HG03571 (cell line): ENCODE results near the gene IFNLR1.

Experiments used
- ATAC-seq: cut with Tn5 transposase; IDR thresholded peaks from one replicate; pipeline ENCODE4 v1.9.1; 2021; ENCODE audit not compliant: unreplicated experiment

Gene IFNLR1

GRCh38 chr1:24126672-24127023, 60.4 kb downstream of the IFNLR1 start:
- no peak for ATAC-seq

- no peak for ATAC-seq
Observed at GRCh38 chr1:24126018-24126671, 60.9 kb downstream of the IFNLR1 start.

GRCh38 chr1:24125456-24125855, 61.6 kb downstream of the IFNLR1 start:
- ATAC-seq: no peak

DNA sequence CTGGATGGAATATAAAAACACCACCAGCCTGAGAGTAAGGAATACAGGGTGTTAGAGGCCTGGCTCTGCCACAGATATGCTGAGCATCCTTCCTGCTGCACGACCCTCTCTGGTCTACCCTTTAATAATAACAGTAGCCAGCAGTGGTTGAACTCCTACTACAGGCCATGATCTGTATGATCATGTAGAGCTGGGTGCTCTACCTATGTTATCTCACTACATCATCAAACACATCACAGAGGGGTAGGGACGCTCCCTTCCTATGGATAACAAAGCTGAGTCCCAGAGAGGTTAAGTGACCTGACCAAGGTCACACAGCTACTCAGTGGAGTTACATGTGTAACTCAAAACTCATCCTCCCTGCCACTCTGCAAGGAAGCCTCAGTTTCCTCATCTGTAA, 62.1 kb downstream of the IFNLR1 start:
- ATAC-seq: no peak

DNA sequence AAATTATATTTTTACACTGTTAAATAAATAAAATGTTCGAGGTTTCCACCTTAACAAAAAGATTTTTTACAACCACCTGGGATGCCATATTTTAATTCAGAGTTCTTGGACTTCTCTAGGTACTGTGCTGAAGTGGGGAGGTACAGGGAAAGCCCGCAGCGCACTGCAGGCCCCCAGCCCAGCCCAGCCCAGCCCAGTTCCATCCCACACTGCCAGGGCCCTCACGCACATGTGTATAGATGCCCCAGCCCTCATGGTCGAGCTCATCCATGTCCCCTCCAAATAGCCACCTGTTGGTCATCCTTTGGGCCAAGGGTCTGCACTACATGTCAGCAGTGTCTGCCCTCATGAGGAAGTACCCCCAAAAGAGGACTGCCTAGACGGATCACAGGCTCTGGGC, 63.5 kb downstream of the IFNLR1 start:
- no peak for ATAC-seq

DNA sequence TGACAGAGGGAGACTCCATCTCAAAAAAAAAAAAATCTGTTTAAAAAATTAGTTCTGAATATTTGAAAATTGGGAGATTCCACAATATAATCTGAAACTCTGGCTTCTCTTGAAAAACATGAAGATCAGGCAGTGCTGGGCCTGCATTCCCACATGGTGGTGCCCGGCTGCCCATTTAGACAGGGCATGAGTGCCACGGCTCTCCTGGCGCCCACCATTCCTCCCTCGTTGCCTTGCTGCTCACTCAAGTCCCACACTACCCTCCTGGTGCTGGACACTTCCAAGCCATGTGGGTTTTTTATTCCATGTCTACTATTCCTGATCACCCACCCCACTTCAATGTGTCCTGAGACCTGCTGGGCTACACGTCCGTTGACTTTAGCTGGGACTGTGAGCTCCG, 64.3 kb downstream of the IFNLR1 start:
- no peak for ATAC-seq

- ATAC-seq: no peak
Observed at GRCh38 chr1:24121406-24121805, 65.7 kb downstream of the IFNLR1 start.

- no peak for ATAC-seq
Observed at GRCh38 chr1:24120965-24121364, 66.1 kb downstream of the IFNLR1 start.

GRCh38 chr1:24119859-24120756, 67.0 kb downstream of the IFNLR1 start:
- ATAC-seq: no peak

- no peak for ATAC-seq
Observed at GRCh38 chr1:24119489-24119858, 67.6 kb downstream of the IFNLR1 start.

DNA sequence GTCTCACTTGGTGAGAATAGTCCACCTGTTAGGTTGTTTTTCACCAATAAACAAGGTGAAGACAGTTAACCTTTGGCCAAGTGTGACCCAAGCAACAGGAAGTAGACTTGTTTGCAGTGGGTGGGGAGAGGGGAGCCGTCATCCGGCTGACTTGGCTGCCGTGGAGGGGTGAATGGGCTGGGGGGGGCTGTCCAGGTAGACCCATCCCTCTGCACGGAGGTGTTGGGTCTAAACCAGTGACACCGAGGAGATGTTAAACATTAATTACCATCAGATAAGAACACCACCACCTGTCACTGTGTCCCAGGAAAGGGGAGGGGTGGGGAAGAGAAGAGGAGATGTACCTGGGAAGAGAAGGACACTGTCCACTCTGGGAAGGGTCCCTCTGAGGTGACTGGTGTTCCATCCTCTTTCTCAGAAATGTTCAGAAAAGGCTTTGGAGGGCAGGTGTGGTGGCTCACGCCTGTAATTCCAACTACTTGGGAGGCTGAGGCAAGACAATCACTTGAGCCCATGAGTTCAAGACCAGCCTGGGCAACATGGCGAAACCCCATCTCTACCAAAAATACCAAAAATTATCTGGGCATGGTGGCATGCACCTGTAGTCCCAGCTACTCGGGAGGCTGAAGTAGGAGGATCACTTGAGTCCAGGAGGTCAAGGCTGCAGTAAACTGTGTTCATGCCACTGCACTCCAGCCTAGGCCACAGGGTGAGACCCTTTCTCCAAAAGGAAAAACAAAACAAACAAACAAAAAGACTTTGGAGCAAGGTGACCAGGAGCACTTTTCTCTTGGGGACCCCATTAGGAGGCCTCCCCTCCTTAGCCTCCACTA, 68.5 kb downstream of the IFNLR1 start:
- no peak for ATAC-seq

GRCh38 chr1:24117722-24118409, 69.2 kb downstream of the IFNLR1 start:
- ATAC-seq: no peak

DNA sequence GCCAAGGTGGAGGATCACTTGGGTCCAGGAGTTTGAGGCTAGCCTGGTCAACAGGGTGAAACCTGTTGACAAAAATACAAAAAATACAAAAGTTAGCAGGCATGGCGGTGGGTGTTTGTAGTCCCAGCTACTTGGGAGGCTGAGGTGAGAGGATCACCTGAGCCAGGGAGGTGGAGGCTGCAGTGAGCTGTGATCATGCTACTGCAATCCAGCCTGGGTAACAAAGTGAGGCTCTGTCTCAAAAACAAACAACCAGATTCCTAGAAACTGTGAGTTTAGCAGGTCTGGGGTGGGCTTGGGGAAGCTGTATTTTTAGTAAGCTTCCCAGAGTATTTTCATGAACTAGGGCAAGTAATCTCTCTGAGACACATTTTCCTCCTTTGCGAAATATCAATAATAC, 70.0 kb downstream of the IFNLR1 start:
- ATAC-seq: no peak

DNA sequence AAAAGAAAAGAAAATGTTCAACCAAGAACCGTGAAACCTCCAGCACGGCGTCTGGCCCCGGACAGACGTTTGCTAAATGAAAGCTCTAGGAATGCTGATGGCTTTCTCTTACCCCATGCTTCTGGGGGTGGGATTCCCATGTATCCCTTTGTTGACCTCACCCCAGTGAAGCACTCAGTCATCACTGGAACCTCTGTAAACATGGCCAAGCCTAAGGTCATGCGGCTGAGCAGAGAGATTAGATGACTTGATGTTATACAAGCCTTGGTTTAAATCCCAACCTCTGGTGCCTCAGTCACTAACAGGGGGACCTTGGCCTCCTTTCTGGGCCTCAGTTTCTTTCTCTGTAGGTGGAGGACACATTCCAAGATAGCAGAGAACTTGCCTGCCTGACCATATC, 72.3 kb downstream of the IFNLR1 start:
- ATAC-seq: no peak

DNA sequence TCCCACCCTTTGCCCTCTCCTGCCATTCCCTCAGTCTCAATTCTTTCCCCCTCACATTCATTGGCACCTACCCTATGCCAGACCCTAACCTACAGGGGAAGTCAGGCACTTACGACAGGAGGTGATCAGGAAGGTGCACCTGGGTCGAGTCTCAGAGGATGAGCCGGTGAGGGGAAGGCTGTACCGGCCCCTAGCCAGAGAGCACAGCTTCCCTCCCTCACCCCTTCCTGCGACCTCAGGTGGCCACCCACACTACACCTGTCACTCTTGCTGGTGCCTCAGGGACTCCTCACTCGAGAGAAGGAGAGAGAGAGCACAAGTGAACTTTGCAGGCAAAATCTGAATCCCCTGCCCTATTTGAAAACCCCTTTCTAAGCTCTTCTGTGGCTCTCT, 73.5 kb downstream of the IFNLR1 start:
- ATAC-seq: no peak

DNA sequence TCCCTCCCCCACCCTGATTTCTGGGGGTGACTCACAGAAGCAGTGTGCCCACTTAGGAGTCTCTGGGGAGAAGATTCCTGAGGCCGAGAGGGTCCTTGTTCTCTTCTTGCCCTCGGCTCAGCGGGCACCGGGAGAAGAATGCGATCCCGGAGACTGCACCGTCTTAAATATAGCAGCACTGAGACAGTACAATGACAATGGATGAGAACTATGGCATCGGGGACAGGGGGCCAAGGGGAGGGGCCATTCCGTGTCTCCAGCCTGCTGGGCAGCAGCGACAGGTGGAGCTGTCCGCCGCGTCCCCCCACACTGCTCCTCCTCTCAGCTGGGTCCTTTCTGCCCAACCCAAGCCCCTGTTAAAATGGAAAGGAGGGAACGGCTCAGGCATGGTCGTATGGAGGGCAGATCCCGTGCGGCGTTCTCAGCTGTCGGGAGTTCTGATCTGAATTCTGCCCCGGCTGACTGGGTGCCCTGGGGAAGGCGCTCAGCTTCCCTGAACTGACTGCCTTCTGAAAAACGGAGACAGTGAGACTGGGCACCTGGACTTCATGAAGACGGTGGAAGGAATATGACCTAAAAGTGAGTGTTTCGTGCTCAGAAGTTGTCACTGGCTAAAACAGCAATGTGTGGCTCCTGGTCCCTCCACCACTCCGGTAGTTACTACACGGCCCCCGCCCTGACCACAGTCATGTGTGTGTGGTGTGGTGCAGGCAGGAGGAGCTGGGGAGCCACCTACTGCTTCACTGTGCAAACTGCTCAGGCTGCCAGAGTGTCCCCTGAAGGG, 74.9 kb downstream of the IFNLR1 start, which contains the start of gene MYOM3:
Gene MYOM3 (minus strand): TSS at position 140 of the 784 bp plus-strand sequence. CDS start 3,499 bp downstream, outside the sequence.
- ATAC-seq: no peak

GRCh38 chr1:24111262-24111995, 75.7 kb downstream of the IFNLR1 start:
- no peak for ATAC-seq

GRCh38 chr1:24110642-24111261, 76.3 kb downstream of the IFNLR1 start:
- no peak for ATAC-seq
